GM19099 (cell line): ENCODE measurements around the gene PCCB.

ENCODE experiments used
- POLR2A ChIP-seq: IDR thresholded peaks from 3 replicates; pipeline ENCODE4 v1.6.1; 2011; ENCODE audit warnings: low read depth; ENCODE audit not compliant: insufficient read length; ENCODE audit errors: extremely low read depth

Gene PCCB

GRCh38 chr3:136250059-136250902 is at the start of gene PCCB:
PCCB (plus strand) TSS chr3:136250340; CDS start chr3:136250376, 36 bp downstream.
- TF ChIP-seq POLR2A = peak; percentile 85

GRCh38 chr3:136207489-136208115 is 42.5 kb upstream of the PCCB start:
- no peak for TF ChIP-seq POLR2A

- no peak for TF ChIP-seq POLR2A
Measured at GRCh38 chr3:136209921-136210320, 40.2 kb upstream of the PCCB start.

- TF ChIP-seq POLR2A = no peak
Measured at GRCh38 chr3:136211547-136211946, 38.6 kb upstream of the PCCB start.

GRCh38 chr3:136232413-136232812 is 17.7 kb upstream of the PCCB start:
- no peak for TF ChIP-seq POLR2A

- TF ChIP-seq POLR2A = no peak
Measured at GRCh38 chr3:136235545-136235944, 14.6 kb upstream of the PCCB start.

GRCh38 chr3:136236109-136236508 is 14.0 kb upstream of the PCCB start:
- TF ChIP-seq POLR2A = no peak

GRCh38 chr3:136237103-136237502 is 13.0 kb upstream of the PCCB start:
- TF ChIP-seq POLR2A = no peak

- no peak for TF ChIP-seq POLR2A
Measured at GRCh38 chr3:136237961-136238649, 12.0 kb upstream of the PCCB start.

GRCh38 chr3:136239094-136239493 is 11.0 kb upstream of the PCCB start:
- no peak for TF ChIP-seq POLR2A

GRCh38 chr3:136245691-136246090 is 4.4 kb upstream of the PCCB start:
- no peak for TF ChIP-seq POLR2A

- no peak for TF ChIP-seq POLR2A
Measured at GRCh38 chr3:136247436-136247835, 2.7 kb upstream of the PCCB start.

- TF ChIP-seq POLR2A = no peak
Measured at GRCh38 chr3:136247855-136248590, 2.1 kb upstream of the PCCB start.

GRCh38 chr3:136249091-136249490 is 1.0 kb upstream of the PCCB start:
- TF ChIP-seq POLR2A = no peak

GRCh38 chr3:136249593-136249992 is 547 bp upstream of the PCCB start:
- TF ChIP-seq POLR2A = no peak
